ENCODE results near the gene NRXN3.

DNA sequence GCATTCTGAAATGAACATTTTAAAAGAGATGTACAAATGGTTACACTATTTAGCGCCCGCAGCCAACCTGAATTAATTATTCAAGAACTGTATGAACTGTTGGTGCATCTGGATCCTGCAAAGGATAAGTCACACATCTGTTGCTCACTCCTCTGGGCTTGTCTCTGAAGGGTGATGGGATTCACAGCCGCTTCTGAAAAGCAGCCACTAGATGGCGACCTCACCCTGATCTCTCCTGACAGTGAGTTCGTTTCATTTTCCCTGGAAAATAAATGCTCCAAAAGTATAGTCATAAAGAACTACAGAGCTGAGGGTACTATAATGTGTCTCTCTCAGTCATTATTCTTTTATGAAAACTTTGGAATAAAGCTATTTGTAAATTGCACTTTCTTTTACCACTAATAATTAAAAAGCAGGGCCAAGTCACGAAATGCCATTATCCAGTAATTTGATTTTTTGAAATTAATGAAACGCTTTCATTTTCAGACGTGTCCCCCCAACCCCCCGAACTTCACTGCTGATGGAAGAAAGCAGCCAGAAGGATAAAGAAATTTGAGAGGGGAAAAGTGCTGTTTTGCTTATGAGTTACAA lies 789.6 kb downstream of the NRXN3 start:
- TF ChIP-seq FOXM1 (IDR thresholded peaks at IDR 0.05; ENCODE audit: borderline replicate concordance) (no peak), HDGF (IDR thresholded peaks at IDR 0.05; ENCODE audit: borderline replicate concordance) (no peak), ELF4 (IDR thresholded peaks at IDR 0.05) (no peak), BHLHE40 (IDR thresholded peaks at IDR 0.05; ENCODE audit: borderline replicate concordance) (no peak), L3MBTL2 (conservative IDR thresholded peaks at IDR 0.05) (no peak), ZNF384 (IDR thresholded peaks at IDR 0.05) (no peak), TARDBP (IDR thresholded peaks at IDR 0.05) (no peak)

Data from HEK293T (cell line).